GM21786 (cell line): Measurements from ENCODE around the gene BLOC1S5.
A peak's percentile ranks its signal among the peaks of the same experiment; 100 is the strongest.
"Not testable (repeated sequence)": the region's sequence is repeated elsewhere in the genome, so short reads cannot be mapped to it uniquely, and the experiment has no call there.

Experiments
- ATAC-seq: cut with Tn5 transposase; IDR thresholded peaks from one replicate; pipeline ENCODE4 v1.9.1; 2021; ENCODE audit not compliant: unreplicated experiment

Gene BLOC1S5

GRCh38 chr6:7996538-7997111 is 67.6 kb downstream of the BLOC1S5 start:
- no peak for ATAC-seq

GRCh38 chr6:7993952-7994351 is 70.2 kb downstream of the BLOC1S5 start:
- no peak for ATAC-seq

GRCh38 chr6:7993399-7993798 is 70.8 kb downstream of the BLOC1S5 start:
- ATAC-seq: no peak

- peak; percentile 75 for ATAC-seq
Observed at GRCh38 chr6:7992002-7992815, 72.0 kb downstream of the BLOC1S5 start.

GRCh38 chr6:7991536-7991935 is 72.7 kb downstream of the BLOC1S5 start:
- ATAC-seq: peak; percentile 6

GRCh38 chr6:7986219-7986618 is 78.0 kb downstream of the BLOC1S5 start:
- ATAC-seq: no peak

GRCh38 chr6:7983967-7984366 is 80.2 kb downstream of the BLOC1S5 start:
- not testable (repeated sequence) for ATAC-seq

GRCh38 chr6:7979831-7980230 is 84.4 kb downstream of the BLOC1S5 start:
- no peak for ATAC-seq

GRCh38 chr6:7978736-7979135 is 85.5 kb downstream of the BLOC1S5 start:
- peak; percentile 59 for ATAC-seq

GRCh38 chr6:7976485-7977056 is 87.6 kb downstream of the BLOC1S5 start:
- no peak for ATAC-seq

- ATAC-seq: no peak
Observed at GRCh38 chr6:7975764-7976146, 88.4 kb downstream of the BLOC1S5 start.

GRCh38 chr6:7974938-7975763 is 89.0 kb downstream of the BLOC1S5 start:
- ATAC-seq: no peak

GRCh38 chr6:7974565-7974937 is 89.6 kb downstream of the BLOC1S5 start:
- ATAC-seq: no peak

- no peak for ATAC-seq
Observed at GRCh38 chr6:7973584-7973983, 90.6 kb downstream of the BLOC1S5 start.

- no peak for ATAC-seq
Observed at GRCh38 chr6:7971499-7971898, 92.7 kb downstream of the BLOC1S5 start.

- no peak for ATAC-seq
Observed at GRCh38 chr6:7970616-7971015, 93.6 kb downstream of the BLOC1S5 start.
